Measurements from ENCODE around the gene MRNIP.
A peak's percentile ranks its signal among the peaks of the same experiment; 100 is the strongest.

MRNIP gene

GRCh38 chr5:179820127-179820482 is 38.5 kb downstream of the MRNIP start:
- DNase-seq, result no peak

- DNase-seq, result peak; percentile 41
Measured at GRCh38 chr5:179819296-179820126, 39.1 kb downstream of the MRNIP start.

- peak; percentile 71 for DNase-seq
Measured at GRCh38 chr5:179818746-179819295, 39.8 kb downstream of the MRNIP start.

- DNase-seq, result no peak
Measured at GRCh38 chr5:179817890-179818745, 40.5 kb downstream of the MRNIP start.

- DNase-seq, result no peak
Measured at GRCh38 chr5:179817470-179817840, 41.2 kb downstream of the MRNIP start.

- DNase-seq, result no peak
Measured at GRCh38 chr5:179816796-179817469, 41.7 kb downstream of the MRNIP start.

- DNase-seq, result no peak
Measured at GRCh38 chr5:179816401-179816795, 42.2 kb downstream of the MRNIP start.

GRCh38 chr5:179815491-179816249 is 42.9 kb downstream of the MRNIP start:
- no peak for DNase-seq

- DNase-seq, result no peak
Measured at GRCh38 chr5:179814090-179814489, 44.5 kb downstream of the MRNIP start.

- DNase-seq, result no peak
Measured at GRCh38 chr5:179812997-179813607, 45.5 kb downstream of the MRNIP start.

GRCh38 chr5:179812135-179812825 is 46.3 kb downstream of the MRNIP start:
- no peak for DNase-seq

- DNase-seq, result peak; percentile 66
Measured at GRCh38 chr5:179806250-179807048, 52.2 kb downstream of the MRNIP start, which contains the start of gene MGAT4B. TSS of gene MGAT4B (minus strand) at chr5:179806866. CDS start at chr5:179806583, 283 bp downstream.

GRCh38 chr5:179805529-179806249 is 52.9 kb downstream of the MRNIP start:
- peak; percentile 37 for DNase-seq

GRCh38 chr5:179805070-179805528 is 53.5 kb downstream of the MRNIP start:
- DNase-seq, result no peak

GRCh38 chr5:179804555-179804947 is 54.1 kb downstream of the MRNIP start:
- no peak for DNase-seq

GRCh38 chr5:179803651-179804554 is 54.7 kb downstream of the MRNIP start:
- DNase-seq, result peak; percentile 40

GRCh38 chr5:179802950-179803562 is 55.6 kb downstream of the MRNIP start:
- DNase-seq, result no peak
